Gastroesophageal sphincter (tissue), 4 donors: Measurements from ENCODE around the gene RIMBP2. TPM values are rescaled to one million over a fixed set of nuclear protein-coding genes. Genes with fewer than 3 reads are reported as not detected.

Experiments used
- ATAC-seq: fragments of 150-250 bp; one replicate; pipeline ENCODE4 v1.9.1; 2016; ENCODE audit warnings: mild to moderate bottlenecking, moderate library complexity
- H3K27ac ChIP-seq, 4 donors: fragments of 200-600 bp; sonication (generic) in 3 of 4; 1 replicate in 3 of 4; 2 replicates in 1 of 4; pipeline ENCODE4 v1.5.1; 2016 to 2019
- H3K27me3 ChIP-seq: fragments of 200-600 bp; sonication (generic); one replicate; pipeline ENCODE4 v1.5.1; 2019
- H3K36me3 ChIP-seq, 2 donors: fragments of 200-600 bp; sonication (generic); one replicate each; pipeline ENCODE4 v1.5.1; 2019; ENCODE audit warnings: control low read depth in 1 of 2
- H3K4me1 ChIP-seq, 3 donors: fragments of 200-600 bp; sonication (generic); 1 replicate in 2 of 3; 2 replicates in 1 of 3; pipeline ENCODE4 v1.5.1; 2016 to 2019; ENCODE audit warnings: control low read depth in 2 of 3
- H3K4me3 ChIP-seq, 2 donors: fragments of 200-600 bp; sonication (generic); one replicate each; pipeline ENCODE4 v1.5.1; 2019; ENCODE audit warnings: mild to moderate bottlenecking in 1 of 2, moderate library complexity in 1 of 2
- H3K9me3 ChIP-seq, 3 donors: fragments of 200-600 bp; sonication (generic); one replicate each; pipeline ENCODE4 v1.5.1; 2017 to 2019; ENCODE audit warnings: control low read depth in 2 of 3
- EP300 ChIP-seq: sonication (generic); formaldehyde crosslinking; IDR thresholded peaks from one replicate; pipeline ENCODE4 v1.6.1; 2017; ENCODE audit warnings: antibody characterized with exemption, mild to moderate bottlenecking
- POLR2A ChIP-seq, 2 donors: fragments of 450-650 bp; IDR thresholded peaks; one replicate each; pipeline ENCODE4 v1.6.1; 2017; ENCODE audit warnings: antibody characterized with exemption in 2 of 2, mild to moderate bottlenecking in 2 of 2, moderate library complexity in 1 of 2
- POLR2AphosphoS5 ChIP-seq: sonication (generic); formaldehyde crosslinking; IDR thresholded peaks from one replicate; pipeline ENCODE4 v1.6.1; 2017; ENCODE audit warnings: antibody characterized with exemption
- WGBS, 2 donors: methylation state at CpG; one replicate each; pipeline ENCODE4 v1.1.5; 2018; ENCODE audit warnings: low coverage in 1 of 2; 5-methylcytosine and 5-hydroxymethylcytosine counted together
- total RNA-seq, 4 donors: library from RNA; depleted of rRNA; stranded (reverse); fragments of >200 nt; gene quantifications; one replicate each; pipeline ENCODE4 v1.1.0, GENCODE V29; 2016
- TF ChIP-seq, protein P1 (sequence below), 4 experiments: fragments of 200-600 bp in 2 of 4; fragments of 450-650 bp in 2 of 4; sonication (generic) in 1 of 4; IDR thresholded peaks; one replicate each; pipeline ENCODE4 v1.5.1; 2017 to 2019; ENCODE audit warnings: antibody characterized with exemption in 4 of 4, mild to moderate bottlenecking in 2 of 4, moderate library complexity in 2 of 4

The RIMBP2 gene
- total RNA-seq, 4 donors from 2014 or later = 0.42 to 1.1 (median 0.60) TPM

DNA sequence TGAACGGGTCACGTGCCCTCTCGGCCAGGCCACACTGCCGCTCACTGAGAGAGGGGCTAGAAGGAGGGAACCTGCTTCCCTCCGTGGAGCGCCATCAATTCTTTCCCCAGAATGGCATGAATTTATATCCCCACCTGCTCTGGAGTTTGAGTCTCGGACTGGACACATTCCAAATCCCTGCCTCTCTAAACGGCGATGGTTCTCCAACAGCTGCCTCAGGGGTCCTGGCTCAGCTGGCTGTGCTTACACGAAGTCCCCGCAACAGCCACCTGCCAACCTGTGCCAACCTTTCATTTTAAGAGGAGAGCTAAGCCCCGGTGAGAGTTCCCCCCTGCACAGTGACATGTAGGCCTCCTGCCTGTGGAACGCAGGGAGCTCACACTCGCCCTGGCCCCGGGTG, 73.2 kb downstream of the RIMBP2 start:
- H3K4me1 ChIP-seq = no peaks in the 10 kb centered on the region
- H3K27ac ChIP-seq = no peak overlapping the region
- H3K9me3 ChIP-seq = no peaks in the 10 kb centered on the region
- no peak overlapping the region for H3K4me3 ChIP-seq
- no peak for TF ChIP-seq POLR2AphosphoS5
- TF ChIP-seq, protein P1, sequence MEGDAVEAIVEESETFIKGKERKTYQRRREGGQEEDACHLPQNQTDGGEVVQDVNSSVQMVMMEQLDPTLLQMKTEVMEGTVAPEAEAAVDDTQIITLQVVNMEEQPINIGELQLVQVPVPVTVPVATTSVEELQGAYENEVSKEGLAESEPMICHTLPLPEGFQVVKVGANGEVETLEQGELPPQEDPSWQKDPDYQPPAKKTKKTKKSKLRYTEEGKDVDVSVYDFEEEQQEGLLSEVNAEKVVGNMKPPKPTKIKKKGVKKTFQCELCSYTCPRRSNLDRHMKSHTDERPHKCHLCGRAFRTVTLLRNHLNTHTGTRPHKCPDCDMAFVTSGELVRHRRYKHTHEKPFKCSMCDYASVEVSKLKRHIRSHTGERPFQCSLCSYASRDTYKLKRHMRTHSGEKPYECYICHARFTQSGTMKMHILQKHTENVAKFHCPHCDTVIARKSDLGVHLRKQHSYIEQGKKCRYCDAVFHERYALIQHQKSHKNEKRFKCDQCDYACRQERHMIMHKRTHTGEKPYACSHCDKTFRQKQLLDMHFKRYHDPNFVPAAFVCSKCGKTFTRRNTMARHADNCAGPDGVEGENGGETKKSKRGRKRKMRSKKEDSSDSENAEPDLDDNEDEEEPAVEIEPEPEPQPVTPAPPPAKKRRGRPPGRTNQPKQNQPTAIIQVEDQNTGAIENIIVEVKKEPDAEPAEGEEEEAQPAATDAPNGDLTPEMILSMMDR (IDR thresholded peaks at IDR 0.05) = no peak
- no peak for TF ChIP-seq EP300
- no peak for ATAC-seq
- WGBS, 2 donors = 80% methylated on average over 3 of the region's 15 CpGs; no CpG with 5 or more reads in 1 of the 2 donors
- peaks cover 4% of the 10 kb centered on the region for H3K27me3 ChIP-seq
- no peaks in the 10 kb centered on the region for H3K36me3 ChIP-seq

DNA sequence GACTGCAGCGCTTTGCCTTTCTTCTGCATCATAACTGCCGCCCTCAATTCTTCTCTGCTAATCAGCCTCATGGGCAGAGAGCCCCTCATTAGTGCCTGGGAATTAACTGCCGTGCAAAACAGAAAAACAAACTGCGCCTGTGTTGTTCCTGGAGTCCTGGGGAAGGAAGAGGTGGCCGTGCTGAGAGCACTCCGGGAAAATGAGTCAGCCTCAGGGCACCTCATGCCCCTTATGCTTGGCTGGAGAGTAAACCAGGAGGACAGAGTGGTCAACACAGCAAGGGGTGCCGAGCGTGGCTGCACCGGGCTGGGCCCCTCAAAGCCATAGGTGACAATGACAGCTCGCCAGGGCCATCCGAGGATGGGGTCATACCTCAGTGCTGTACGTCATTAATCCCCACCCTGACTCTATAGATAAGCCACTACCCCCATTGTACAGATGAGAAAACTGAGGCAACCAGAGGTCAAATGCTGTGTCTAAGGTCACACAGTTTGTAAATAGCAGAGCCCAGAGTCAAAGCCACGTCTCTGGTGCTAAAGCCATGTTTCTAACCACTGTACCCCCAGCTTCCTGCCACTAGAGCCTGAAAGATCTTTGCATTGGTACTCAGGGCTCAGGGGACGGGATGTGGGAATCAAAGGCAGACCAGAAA, 74.4 kb downstream of the RIMBP2 start:
- no peak overlapping the region for H3K4me3 ChIP-seq
- ATAC-seq = no peak
- TF ChIP-seq EP300 (no peak), POLR2A (IDR thresholded peaks at IDR 0.05) (no peak), POLR2AphosphoS5 (no peak)
- TF ChIP-seq, protein P1 (IDR thresholded peaks at IDR 0.05) = no peak
- no peaks in the 10 kb centered on the region for H3K36me3 ChIP-seq
- no peaks in the 10 kb centered on the region for H3K9me3 ChIP-seq
- WGBS, 2 donors = 52 to 82% methylated on average over 2 to 3 of the region's 14 CpGs
- no peak overlapping the region for H3K27ac ChIP-seq
- H3K4me1 ChIP-seq = no peaks in the 10 kb centered on the region
- peaks cover 4% of the 10 kb centered on the region for H3K27me3 ChIP-seq

DNA sequence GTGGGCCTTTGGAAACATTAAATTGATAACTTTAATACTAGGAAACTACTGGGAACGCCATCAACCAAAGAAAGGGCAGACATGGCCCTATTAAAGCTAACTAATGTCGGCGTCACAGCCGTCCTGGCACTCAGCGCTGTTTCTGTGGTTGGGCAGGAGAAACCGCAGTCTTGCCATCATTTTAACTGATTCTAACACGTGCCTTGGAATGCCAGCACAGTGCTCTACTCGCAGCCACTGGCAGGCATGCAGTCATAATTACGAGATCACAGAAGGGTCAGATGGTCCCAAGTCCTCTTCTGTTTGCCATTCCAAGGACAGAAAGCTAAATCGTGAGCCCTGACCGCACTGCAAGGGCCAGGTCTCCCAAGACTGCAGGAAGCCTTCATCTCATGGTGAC, 75.2 kb downstream of the RIMBP2 start:
- H3K9me3 ChIP-seq = no peaks in the 10 kb centered on the region
- peaks cover 5% of the 10 kb centered on the region for H3K27me3 ChIP-seq
- H3K4me1 ChIP-seq = no peaks in the 10 kb centered on the region
- H3K4me3 ChIP-seq = no peak overlapping the region
- no peak overlapping the region for H3K27ac ChIP-seq
- H3K36me3 ChIP-seq = no peaks in the 10 kb centered on the region
- WGBS, 2 donors = 81 to 83% methylated on average over 6 to 7 of the region's 11 CpGs
- TF ChIP-seq POLR2A (IDR thresholded peaks at IDR 0.05) = no peak
- no peak for TF ChIP-seq EP300
- TF ChIP-seq, protein P1 (IDR thresholded peaks at IDR 0.05) = no peak
- TF ChIP-seq POLR2AphosphoS5 = no peak
- no peak for ATAC-seq

DNA sequence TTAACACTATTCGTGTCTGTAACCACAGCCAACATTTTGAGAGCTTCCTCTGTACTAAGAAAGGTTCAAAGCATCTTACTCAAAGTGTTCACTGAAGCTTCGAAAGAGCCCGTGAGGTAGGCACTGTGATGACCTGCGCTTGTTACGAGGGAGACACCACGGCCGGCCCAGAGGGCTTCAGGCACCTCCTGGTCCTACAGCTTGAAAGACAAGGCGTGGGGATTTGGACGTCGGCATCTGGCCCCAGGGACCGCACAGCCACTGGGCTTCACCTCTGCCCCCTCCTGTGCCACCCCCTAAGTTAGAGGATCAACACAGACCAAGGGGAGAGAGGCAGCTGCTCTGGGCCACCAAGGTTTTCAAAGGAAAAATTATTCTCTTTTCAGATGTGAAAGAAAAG, 75.6 kb downstream of the RIMBP2 start:
- 63 to 71% methylated on average over 1 to 4 of the region's 11 CpGs for WGBS, 2 donors

More for the DNA sequence above, 75.6 kb downstream of the RIMBP2 start:
- TF ChIP-seq EP300 (no peak), POLR2A (IDR thresholded peaks at IDR 0.05) (no peak), POLR2AphosphoS5 (no peak)
- TF ChIP-seq, protein P1 (IDR thresholded peaks at IDR 0.05) = no peak
- Histone ChIP-seq H3K27ac (no peak overlapping the region), H3K4me3 (no peak overlapping the region), H3K9me3 (no peaks in the 10 kb centered on the region), H3K4me1 (no peaks in the 10 kb centered on the region), H3K27me3 (peaks cover 9% of the 10 kb centered on the region), H3K36me3 (no peaks in the 10 kb centered on the region)
- no peak for ATAC-seq
